H7 (cell line): ENCODE measurements around the gene ALDH1A2. TPM values are rescaled to one million over a fixed set of nuclear protein-coding genes. Genes with fewer than 3 reads are reported as not detected.
"Not testable (repeated sequence)": the region's sequence is repeated elsewhere in the genome, so short reads cannot be mapped to it uniquely, and the experiment has no call there.

Experiments used
- DNase-seq: peaks from one replicate; pipeline ENCODE4 v3.0.0; 2012
- H3K27me3 ChIP-seq: 2 replicates; pipeline ENCODE4 v1.6.0; 2011; ENCODE audit warnings: mild to moderate bottlenecking, low read length; ENCODE audit not compliant: control insufficient read depth, insufficient read depth
- H3K36me3 ChIP-seq: replicated peaks from 2 replicates; pipeline ENCODE4 v1.5.1; 2011; ENCODE audit warnings: low read length; ENCODE audit not compliant: control insufficient read depth, insufficient read depth
- H3K4me3 ChIP-seq: 2 replicates; pipeline ENCODE4 v1.5.1; 2011; ENCODE audit warnings: low read depth, mild to moderate bottlenecking, control low read depth, low read length, moderate library complexity; ENCODE audit not compliant: insufficient read depth
- total RNA-seq: library from RNA; depleted of rRNA; stranded (reverse); fragments of >200 nt; shearing (Covaris generic); gene quantifications from 2 replicates; pipeline ENCODE4 v1.2.3, GENCODE V29; 2014

Gene ALDH1A2
- total RNA-seq, 1 experiment from 2014 or later, result 0.10 TPM

DNA sequence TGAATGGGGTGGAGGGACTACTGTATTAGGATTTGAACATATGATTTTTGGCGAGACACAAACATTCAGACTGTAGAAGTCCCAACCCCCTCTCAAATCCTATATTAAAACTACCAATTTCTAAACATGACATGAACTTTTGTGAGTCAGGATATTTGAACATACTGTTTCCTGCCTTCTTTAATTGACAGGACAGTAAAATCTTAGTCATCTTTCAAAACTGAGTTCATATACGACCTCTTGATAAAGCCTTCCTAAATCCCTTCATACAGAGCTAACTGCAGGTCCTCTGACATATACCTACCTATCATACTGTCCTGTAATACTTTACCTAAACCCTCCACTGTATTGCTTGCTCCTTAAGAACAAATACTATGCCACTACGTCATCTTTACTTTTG is 23.5 kb downstream of the ALDH1A2 start:
- DNase-seq, result no peak
- H3K4me3 ChIP-seq, result no peak overlapping the region
- H3K36me3 ChIP-seq, result no peaks in the 10 kb centered on the region
- no peaks in the 10 kb centered on the region; the same call in 1 of the 2 replicates for H3K27me3 ChIP-seq

DNA sequence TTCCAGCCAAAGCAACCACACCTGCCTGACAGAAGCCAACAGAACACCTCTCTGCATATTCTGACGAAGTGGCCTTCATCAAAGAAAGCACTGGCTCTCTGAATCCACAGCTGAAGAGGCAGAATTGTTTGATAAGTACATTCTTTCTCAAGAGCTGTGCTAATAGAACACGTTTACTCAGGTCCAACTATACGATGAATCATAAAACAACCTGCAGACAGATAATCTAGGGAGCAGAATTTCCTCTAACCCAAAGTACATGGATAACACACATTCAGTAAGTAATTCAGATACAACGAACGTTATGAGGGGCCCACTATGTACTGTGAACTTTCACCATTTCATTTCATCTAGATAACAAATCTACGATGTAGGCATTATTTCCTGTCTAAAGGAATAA is 25.4 kb downstream of the ALDH1A2 start:
- H3K36me3 ChIP-seq, result no peaks in the 10 kb centered on the region
- no peaks in the 10 kb centered on the region; the same call in 1 of the 2 replicates for H3K27me3 ChIP-seq
- no peak overlapping the region for H3K4me3 ChIP-seq
- no peak for DNase-seq

DNA sequence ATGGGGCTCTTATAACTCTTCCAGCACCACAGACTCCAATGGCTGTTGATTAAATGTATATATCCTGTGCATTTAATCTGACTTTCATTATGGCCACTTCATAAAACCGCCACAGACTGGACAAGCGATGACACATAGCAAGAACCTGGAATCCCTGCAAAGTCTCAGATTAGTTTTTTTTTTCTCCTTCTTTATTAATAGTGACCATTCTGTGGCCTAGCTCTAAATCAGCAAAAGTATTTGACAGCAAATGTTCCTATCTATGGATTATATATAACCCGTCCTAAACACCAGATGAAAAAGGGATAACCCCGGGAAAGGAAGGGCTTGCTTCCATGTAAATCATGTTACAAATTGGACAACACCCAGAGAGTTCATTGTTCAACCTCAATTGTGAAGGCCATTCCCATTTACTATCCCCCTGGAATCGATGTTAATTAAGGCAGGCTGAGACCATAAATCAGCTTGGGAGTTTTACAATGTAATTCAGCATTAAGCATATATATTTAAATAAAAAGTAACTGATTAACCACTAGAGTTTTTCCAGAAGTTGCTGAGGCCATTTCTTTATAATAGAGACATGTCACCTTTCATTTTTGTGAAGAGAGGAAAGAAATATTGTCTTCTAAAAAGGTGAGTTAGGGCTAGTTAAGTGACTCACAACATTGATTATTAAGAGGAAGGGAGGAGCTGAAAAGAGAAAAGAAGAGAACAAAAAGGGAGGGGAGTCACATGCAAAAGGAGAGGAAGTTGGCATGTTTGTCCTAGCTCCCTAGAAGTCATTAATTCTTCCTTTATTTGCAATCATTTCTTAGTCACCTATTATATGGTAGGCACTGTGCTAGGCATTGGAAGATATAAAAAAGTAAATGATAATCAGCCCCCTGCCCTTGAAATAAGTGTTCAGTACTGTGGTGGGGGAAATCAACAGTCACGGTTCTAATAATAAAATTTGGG is 26.2 kb downstream of the ALDH1A2 start:
- Histone ChIP-seq H3K36me3 (no peaks in the 10 kb centered on the region), H3K4me3 (no peak overlapping the region), H3K27me3 (no peaks in the 10 kb centered on the region; the same call in 1 of the 2 replicates)
- no peak for DNase-seq

DNA sequence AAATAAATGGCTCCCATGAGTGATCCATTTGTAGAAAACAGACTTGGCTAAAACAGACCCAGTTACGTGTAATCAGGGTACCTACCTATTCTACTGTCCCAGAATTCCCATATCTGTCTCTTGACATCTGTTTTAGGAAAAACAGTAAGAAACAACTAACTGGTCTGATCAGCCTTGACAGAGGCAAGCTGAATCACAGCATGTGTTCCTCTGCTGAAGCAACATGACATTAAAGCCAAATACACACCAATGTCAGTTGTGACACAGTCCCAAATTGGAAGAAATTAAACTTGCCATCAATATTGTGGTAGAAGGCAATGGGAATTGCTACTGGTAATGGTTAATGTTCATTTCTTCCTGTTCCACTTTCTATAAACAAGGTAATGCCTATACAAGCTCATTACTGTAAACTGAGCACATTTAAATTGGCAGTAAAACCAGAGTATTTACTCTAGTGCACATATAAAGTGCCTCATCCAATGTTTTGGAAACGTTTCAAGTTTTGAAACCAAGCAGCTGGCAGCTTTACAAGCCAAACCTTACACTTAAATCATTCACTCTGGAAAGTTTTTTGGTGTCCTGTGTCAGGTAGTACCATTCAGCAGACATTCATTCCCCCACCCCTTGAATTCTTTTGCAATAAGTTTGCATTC is 27.0 kb downstream of the ALDH1A2 start:
- no peaks in the 10 kb centered on the region for H3K36me3 ChIP-seq
- H3K27me3 ChIP-seq, result no peaks in the 10 kb centered on the region
- no peak overlapping the region for H3K4me3 ChIP-seq
- DNase-seq, result no peak

DNA sequence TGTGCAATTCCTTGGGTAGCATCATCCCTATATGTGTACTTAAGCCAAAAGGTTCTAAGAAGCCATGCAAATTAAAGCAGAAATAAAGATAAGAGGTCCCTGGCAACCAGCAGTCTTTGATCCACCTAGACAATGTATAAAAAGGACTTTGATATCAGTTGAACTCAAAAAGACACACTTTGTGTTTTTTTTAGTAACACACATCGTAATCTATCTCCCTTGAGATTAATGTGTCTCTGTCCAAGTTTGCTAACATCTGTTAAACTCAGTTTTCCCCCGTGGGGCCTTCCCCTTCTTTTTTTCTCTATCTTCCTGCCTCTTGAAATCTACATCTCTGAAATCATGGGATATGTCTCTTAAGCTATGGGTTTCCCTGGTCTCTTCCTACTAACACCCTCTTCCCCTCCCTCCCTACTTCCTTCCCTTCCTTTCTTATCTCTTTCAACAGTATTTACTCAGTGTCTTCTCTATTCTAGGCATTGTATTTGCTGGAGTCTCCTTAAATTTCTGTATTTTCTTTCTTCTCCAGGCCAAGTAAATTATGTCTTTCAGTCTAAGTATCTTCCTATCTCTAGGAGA is 27.7 kb downstream of the ALDH1A2 start:
- Histone ChIP-seq H3K36me3 (no peaks in the 10 kb centered on the region), H3K27me3 (no peaks in the 10 kb centered on the region), H3K4me3 (no peak overlapping the region)
- DNase-seq, result no peak

DNA sequence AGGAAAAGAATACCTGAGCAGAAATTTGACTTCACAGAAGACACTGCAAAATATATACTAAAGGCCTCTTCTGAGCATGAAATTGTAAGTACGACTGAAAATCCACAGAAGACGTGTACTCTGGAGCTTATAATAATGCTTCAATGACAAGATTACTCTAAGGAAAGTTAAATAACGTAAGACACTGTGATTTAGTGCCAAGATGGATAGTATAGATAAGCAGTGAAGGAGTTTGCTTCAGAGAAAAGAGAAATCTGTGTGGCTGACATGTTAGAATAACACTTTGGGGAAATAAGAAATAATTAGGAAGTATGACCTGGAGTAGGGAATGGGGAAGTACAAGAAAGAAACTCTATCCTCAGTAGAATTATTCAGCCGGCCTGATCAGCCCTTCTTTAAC is 28.9 kb downstream of the ALDH1A2 start:
- Histone ChIP-seq H3K27me3 (no peaks in the 10 kb centered on the region), H3K4me3 (no peak overlapping the region), H3K36me3 (no peaks in the 10 kb centered on the region)
- no peak for DNase-seq

DNA sequence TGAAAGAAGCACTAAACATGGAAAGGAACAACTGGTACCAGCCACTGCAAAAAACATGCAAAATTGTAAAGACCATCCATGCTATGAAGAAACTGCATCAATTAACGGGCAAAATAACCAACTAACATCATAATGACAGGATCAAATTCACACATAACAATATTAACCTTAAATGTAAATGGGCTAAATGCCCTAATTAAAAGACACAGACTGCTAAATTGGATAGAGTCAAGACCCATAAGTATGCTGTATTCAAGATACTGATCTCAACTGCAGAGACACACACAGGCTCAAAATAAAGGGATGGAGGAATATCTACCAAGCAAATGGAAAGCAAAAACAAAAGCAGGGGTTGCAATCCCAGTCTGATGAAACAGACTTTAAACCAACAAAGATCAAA is 37.1 kb downstream of the ALDH1A2 start:
- not testable (repeated sequence) for H3K36me3 ChIP-seq, H3K27me3 ChIP-seq, H3K4me3 ChIP-seq, DNase-seq

DNA sequence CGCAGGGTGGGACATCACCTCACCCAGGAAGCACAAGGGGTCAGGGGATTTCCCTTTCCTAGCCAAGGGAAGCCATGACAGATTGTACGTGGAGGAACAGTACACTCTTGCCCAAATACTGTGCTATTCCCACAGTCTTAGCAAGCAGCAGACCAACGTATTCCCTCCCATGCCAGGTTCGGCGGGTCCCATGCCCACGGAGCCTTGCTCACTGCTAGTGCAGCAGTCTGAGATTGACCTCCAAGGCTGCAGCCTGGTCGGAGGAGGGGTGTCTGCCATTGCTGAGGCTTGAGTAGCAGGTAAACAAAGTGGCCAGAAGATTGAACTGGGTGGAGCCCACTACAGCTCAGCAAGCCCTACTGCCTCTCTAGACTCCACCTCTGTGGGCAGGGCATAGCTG is 39.0 kb downstream of the ALDH1A2 start:
- Histone ChIP-seq H3K27me3 (no peaks in the 10 kb centered on the region), H3K4me3 (no peak overlapping the region), H3K36me3 (no peaks in the 10 kb centered on the region)
- DNase-seq, result no peak

DNA sequence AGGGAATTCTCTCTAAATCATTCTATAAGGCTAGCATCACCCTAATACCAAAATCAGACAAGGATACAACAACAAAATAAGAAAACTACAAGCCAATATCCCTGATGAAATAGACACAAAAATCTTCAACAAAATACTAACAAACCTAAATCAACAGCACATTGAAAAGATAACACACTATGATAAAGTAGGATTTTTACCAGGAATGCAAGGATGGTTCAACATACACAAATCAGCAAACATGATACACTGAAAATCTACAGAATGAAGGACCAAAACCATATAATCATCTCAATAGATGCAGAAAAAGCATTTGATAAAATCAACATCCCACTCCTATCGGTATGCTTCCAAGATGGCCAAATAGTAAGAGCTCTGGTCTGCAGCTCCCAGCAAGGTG is 39.5 kb downstream of the ALDH1A2 start:
- Histone ChIP-seq H3K27me3 (no peaks in the 10 kb centered on the region), H3K36me3 (no peaks in the 10 kb centered on the region), H3K4me3 (no peak overlapping the region)
- no peak for DNase-seq

DNA sequence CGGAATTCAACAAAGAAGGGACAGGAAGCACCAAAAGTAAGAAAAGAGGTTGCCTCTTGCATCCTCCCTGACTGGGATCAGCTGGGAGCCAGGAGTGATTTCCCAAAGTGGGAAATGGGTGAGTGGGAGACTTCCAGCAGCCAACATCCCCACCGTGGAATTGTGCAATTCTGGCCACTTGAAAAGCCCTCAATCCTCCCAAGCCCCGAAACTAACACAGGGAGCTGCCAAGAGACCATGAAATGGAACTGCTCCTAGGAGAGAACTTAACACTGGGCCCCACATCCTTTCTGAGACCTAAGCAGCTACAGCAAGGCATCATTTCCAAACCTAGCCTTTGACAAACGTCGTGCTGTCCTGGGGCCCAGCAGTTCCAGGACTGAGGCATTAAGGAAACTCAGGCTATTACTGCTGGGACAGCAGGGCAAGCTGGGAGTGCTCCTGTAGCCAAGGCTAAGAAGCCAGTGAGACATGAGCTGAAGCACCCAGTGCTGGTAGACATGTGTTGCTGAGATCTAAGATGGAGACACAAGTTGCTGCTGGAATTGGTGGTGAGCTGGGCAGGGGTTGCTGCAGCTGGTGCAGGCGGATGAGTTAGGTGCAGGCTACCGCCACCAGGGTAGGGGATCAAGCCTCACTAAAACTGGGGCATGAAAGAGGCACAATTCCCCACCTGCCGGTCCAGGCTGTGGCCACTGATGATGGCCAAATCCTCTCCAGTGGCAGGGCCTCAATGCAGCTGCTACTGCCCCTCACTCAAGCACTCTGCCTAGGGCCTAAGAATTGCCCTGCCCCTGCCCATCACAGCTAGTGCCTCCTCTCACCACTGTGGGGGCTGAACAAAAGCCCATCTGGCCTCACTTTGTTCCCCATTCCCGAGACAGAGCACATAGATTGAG is 43.9 kb downstream of the ALDH1A2 start:
- DNase-seq, result no peak
- Histone ChIP-seq H3K27me3 (no peaks in the 10 kb centered on the region), H3K36me3 (no peaks in the 10 kb centered on the region), H3K4me3 (no peak overlapping the region)

DNA sequence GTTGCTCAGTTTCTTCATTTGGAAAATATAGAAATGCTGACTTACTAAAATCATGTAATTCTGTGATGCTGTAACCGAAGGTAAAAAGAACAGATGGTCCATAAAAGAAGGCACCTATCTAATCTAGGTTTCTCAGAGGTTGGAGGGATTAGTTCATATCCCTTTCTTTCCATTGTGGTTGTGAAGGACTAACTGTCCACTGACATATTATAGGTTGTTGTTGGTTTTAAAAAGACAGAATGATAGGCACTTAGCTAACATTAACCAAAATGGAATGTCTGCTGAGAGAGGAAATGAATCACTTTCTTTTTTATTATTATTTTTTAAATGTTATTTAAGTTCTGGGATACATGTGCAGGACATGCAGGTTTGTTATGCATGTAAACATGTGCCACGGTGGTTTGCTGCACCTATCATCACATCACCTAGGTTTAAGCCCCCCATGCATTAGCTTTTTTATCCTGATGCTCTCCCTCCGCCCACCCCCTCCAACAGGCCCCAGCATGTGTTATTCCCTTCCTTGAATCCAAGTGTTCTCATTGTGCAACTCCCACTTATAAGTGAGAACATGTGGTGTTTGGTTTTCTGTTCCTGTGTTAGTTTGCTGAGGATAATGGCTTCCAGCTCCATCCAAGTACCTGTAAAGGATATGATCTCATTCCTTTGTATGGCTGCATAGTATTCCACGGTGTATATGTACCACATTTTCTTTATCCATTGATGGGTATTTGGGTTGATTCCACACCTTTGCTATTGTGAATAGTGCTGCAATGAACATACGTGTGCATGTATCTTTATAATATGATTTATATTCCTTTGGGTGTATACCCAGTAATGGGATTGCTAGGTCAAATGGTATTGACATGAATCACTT is 45.8 kb downstream of the ALDH1A2 start:
- Histone ChIP-seq H3K36me3 (no peaks in the 10 kb centered on the region), H3K27me3 (no peaks in the 10 kb centered on the region), H3K4me3 (no peak overlapping the region)
- no peak for DNase-seq

DNA sequence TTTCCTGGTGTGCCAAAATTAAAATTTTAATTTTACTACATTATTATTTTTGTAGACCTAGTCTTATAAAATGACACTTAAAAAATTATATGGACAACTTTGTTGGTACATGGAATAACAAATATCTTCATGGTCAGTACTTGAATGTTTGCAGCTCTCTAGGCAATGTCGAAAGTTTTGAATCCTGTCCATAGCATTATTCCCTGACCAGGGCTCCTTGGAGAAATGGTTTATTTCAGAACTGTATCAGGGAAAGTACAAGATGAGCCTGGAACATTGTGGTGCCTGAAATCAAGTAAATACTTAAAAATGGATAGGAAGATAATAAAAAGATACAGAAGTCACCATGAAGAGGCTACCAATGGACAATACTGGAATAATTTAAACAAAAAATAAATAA is 47.6 kb downstream of the ALDH1A2 start:
- no peaks in the 10 kb centered on the region for H3K27me3 ChIP-seq
- H3K4me3 ChIP-seq, result no peak overlapping the region
- H3K36me3 ChIP-seq, result no peaks in the 10 kb centered on the region
- DNase-seq, result no peak

DNA sequence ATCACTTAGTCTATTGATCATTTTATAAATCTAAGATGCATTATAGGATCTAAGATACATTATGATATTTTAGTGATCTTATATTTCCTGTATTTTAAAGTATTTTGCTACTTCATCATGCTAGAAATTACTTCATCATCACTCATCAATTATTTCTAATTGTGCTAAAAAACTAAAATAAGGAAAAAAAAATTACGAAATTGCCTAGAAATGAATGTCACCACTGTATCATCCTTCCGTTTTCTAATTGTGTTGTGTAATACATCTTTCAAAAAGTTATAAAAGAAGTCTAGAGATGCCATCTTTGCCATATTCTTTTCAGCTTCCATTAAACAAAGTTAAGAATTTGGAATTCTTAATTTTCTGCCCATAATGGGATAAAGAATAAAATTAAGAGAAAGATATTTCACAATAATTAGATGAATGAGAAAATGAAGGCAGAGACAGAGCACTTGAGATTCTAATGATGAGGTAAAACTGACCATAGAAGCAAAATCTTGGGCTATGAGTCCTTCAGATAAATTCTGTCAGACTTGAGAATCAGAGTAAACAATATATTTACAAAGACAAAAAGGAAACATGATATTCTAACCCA is 48.8 kb downstream of the ALDH1A2 start:
- Histone ChIP-seq H3K27me3 (no peaks in the 10 kb centered on the region), H3K36me3 (no peaks in the 10 kb centered on the region), H3K4me3 (no peak overlapping the region)
- DNase-seq, result no peak
